CD14-positive monocyte (primary cell): ENCODE results near the gene BID. TPM values are rescaled to one million over a fixed set of nuclear protein-coding genes. Genes with fewer than 3 reads are reported as not detected.

Source experiments
- DNase-seq, 3 donors: peaks; one replicate each; pipeline ENCODE4 v3.0.0-alpha.2; 2011 to 2022
- H2AFZ ChIP-seq: 2 replicates; pipeline ENCODE4 v1.6.0; 2012; ENCODE audit warnings: mild to moderate bottlenecking, low read depth, low read length, inconsistent platforms; ENCODE audit not compliant: insufficient read depth, poor library complexity, severe bottlenecking
- H3K27ac ChIP-seq, 2 donors: 1 replicate in 1 of 2; 2 replicates in 1 of 2; pipeline ENCODE4 v1.5.1; 2012 to 2013; ENCODE audit warnings: low read length in 2 of 2, control low read depth in 1 of 2, inconsistent platforms in 1 of 2, low read depth in 1 of 2, mild to moderate bottlenecking in 1 of 2
- H3K27me3 ChIP-seq, 2 donors: one replicate each; pipeline versions ENCODE4 v1.6.0 to v1.6.1; 2011 to 2013; ENCODE audit warnings: low read length in 2 of 2; ENCODE audit not compliant: control insufficient read depth in 2 of 2, insufficient read depth in 2 of 2
- H3K36me3 ChIP-seq, 2 donors: replicated peaks in 1 of 2; 1 replicate in 1 of 2; 2 replicates in 1 of 2; pipeline versions ENCODE4 v1.5.1 to v1.6.1; 2012 to 2013; ENCODE audit warnings: low read length in 2 of 2, control low read depth in 1 of 2, inconsistent platforms in 1 of 2, mild to moderate bottlenecking in 1 of 2; ENCODE audit not compliant: insufficient read depth in 2 of 2, control insufficient read depth in 1 of 2
- H3K4me1 ChIP-seq, 2 donors: 1 replicate in 1 of 2; 2 replicates in 1 of 2; pipeline versions ENCODE4 v1.5.1 to v1.6.1; 2012 to 2013; ENCODE audit warnings: low read length in 2 of 2, control low read depth in 1 of 2, inconsistent platforms in 1 of 2, mild to moderate bottlenecking in 1 of 2, moderate library complexity in 1 of 2; ENCODE audit not compliant: insufficient read depth in 2 of 2, control insufficient read depth in 1 of 2
- H3K4me2 ChIP-seq: replicated peaks from 2 replicates; pipeline ENCODE3; 2012; ENCODE audit warnings: low read length, moderate library complexity, mild to moderate bottlenecking; ENCODE audit not compliant: poor library complexity, severe bottlenecking; ENCODE audit errors: extremely low read depth
- H3K4me3 ChIP-seq, 3 experiments: fragments of 200-600 bp in 1 of 3; sonication (generic) in 1 of 3; replicated peaks in 1 of 3; 1 replicate in 2 of 3; 2 replicates in 1 of 3; pipeline ENCODE4 v1.5.1; 2011 to 2013; ENCODE audit warnings: low read length in 3 of 3, mild to moderate bottlenecking in 3 of 3, control low read depth in 2 of 3, low read depth in 2 of 3, inconsistent platforms in 1 of 3, moderate library complexity in 1 of 3
- H3K79me2 ChIP-seq: 2 replicates; pipeline ENCODE4 v1.6.0; 2012; ENCODE audit warnings: mild to moderate bottlenecking, control low read depth, inconsistent platforms, low read length, moderate library complexity; ENCODE audit not compliant: insufficient read depth
- H3K9ac ChIP-seq: 2 replicates; pipeline ENCODE4 v1.6.0; 2017; ENCODE audit warnings: low read length, mild to moderate bottlenecking; ENCODE audit not compliant: insufficient read depth, poor library complexity, severe bottlenecking
- H3K9me3 ChIP-seq, 2 donors: replicated peaks in 1 of 2; 1 replicate in 1 of 2; 2 replicates in 1 of 2; pipeline versions ENCODE4 v1.5.1 to v1.6.1; 2012 to 2013; ENCODE audit warnings: low read length in 2 of 2, control low read depth in 1 of 2; ENCODE audit not compliant: control insufficient read depth in 1 of 2, insufficient read depth in 1 of 2
- H4K20me1 ChIP-seq: 2 replicates; pipeline ENCODE4 v1.6.0; 2012; ENCODE audit warnings: mild to moderate bottlenecking, low read length, control low read depth, moderate library complexity; ENCODE audit not compliant: insufficient read depth
- H3K27ac Mint-ChIP-seq, 7 donors: one replicate each; pipeline ENCODE4 v1.8.0; 2020; ENCODE audit warnings: mild to moderate bottlenecking in 7 of 7, mixed read lengths in 7 of 7, moderate library complexity in 6 of 7, inconsistent platforms in 2 of 7
- H3K27me3 Mint-ChIP-seq, 3 donors: one replicate each; pipeline ENCODE4 v1.8.0; 2021 to 2022; ENCODE audit warnings: low read depth in 3 of 3, mild to moderate bottlenecking in 3 of 3, mixed read lengths in 3 of 3, moderate library complexity in 3 of 3, inconsistent platforms in 1 of 3
- H3K36me3 Mint-ChIP-seq, 2 donors: one replicate each; pipeline ENCODE4 v1.8.0; 2020; ENCODE audit warnings: mixed read lengths in 2 of 2, inconsistent platforms in 1 of 2, mild to moderate bottlenecking in 1 of 2
- H3K4me1 Mint-ChIP-seq: one replicate; pipeline ENCODE4 v1.8.0; 2020; ENCODE audit warnings: mild to moderate bottlenecking, mixed read lengths
- H3K4me3 Mint-ChIP-seq, 2 donors: one replicate each; pipeline ENCODE4 v1.8.0; 2020; ENCODE audit warnings: mild to moderate bottlenecking in 2 of 2, mixed read lengths in 2 of 2, moderate library complexity in 1 of 2
- H3K9me3 Mint-ChIP-seq, 7 donors: one replicate each; pipeline ENCODE4 v1.8.0; 2020 to 2022; ENCODE audit warnings: mixed read lengths in 7 of 7, mild to moderate bottlenecking in 6 of 7, moderate library complexity in 6 of 7, inconsistent platforms in 2 of 7
- CTCF ChIP-seq: fragments of 200-600 bp; IDR thresholded peaks from one replicate; pipeline ENCODE4 v1.8.0; 2022; ENCODE audit warnings: antibody characterized with exemption, mild to moderate bottlenecking
- WGBS: methylation state at CpG from one replicate; pipeline ENCODE4 v1.1.5; 2013; ENCODE audit warnings: missing lambda C conversion rate; ENCODE audit not compliant: insufficient coverage; 5-methylcytosine and 5-hydroxymethylcytosine counted together
- intact Hi-C, 2 donors: fragments of 100-400 bp; cut with micrococcal nuclease; formaldehyde crosslinking; loops; one replicate each; pipeline versions ENCODE4 v1.15.0 to v1.15.1; 2023
- polyA plus RNA-seq, 3 donors: library from polyadenylated mRNA; depleted of rRNA in 1 of 3; unstranded in 2 of 3; stranded (reverse) in 1 of 3; fragments of 300-500 nt in 2 of 3; fragments of >200 nt in 1 of 3; fragmentation: Illumina TruSeq in 2 of 3; gene quantifications; 1 replicate in 2 of 3; 2 replicates in 1 of 3; pipeline ENCODE4 v1.2.3, GENCODE V29; 2012 to 2021

The BID gene
- polyA plus RNA-seq, 3 donors, result 199 to 423 (median 391) TPM

- no peak overlapping the region for H3K4me3 Mint-ChIP-seq
- Histone ChIP-seq H3K4me3 (no peak overlapping the region), H2AFZ (no peak overlapping the region), H3K79me2 (peaks cover 36% of the 10 kb centered on the region), H3K4me2 (no peak overlapping the region), H3K27ac (peak overlapping the region in 1 of 2 donors; percentile 39), H3K27me3 (no peaks in the 10 kb centered on the region), H4K20me1 (no peaks in the 10 kb centered on the region), H3K9ac (no peak overlapping the region), H3K4me1 (peaks cover 39 to 49% of the 10 kb centered on the region in 2 donors), H3K9me3 (no peaks in the 10 kb centered on the region), H3K36me3 (peaks cover 19 to 28% of the 10 kb centered on the region in 2 donors)
- peak overlapping the region in 4 of 7 donors; percentile 8 to 98 (median 46) for H3K27ac Mint-ChIP-seq
- no peaks in the 10 kb centered on the region for H3K27me3 Mint-ChIP-seq
- no peak for DNase-seq
- H3K36me3 Mint-ChIP-seq, result peaks cover 14 to 25% of the 10 kb centered on the region in 2 donors
- H3K9me3 Mint-ChIP-seq, result no peaks in the 10 kb centered on the region
- intact Hi-C loops, result no loop called here
- no CpG with 5 or more reads among the region's 2 CpGs for WGBS
- TF ChIP-seq CTCF, result no peak
- peaks cover 50% of the 10 kb centered on the region for H3K4me1 Mint-ChIP-seq
Observed at GRCh38 chr22:17703811-17704210, 70.5 kb downstream of the BID start.

- H3K4me1 ChIP-seq, result peaks cover 42 to 56% of the 10 kb centered on the region in 2 donors
- no peak for DNase-seq
- H3K4me3 ChIP-seq, result no peak overlapping the region
- Mint-ChIP-seq H3K36me3 (peaks cover 22 to 37% of the 10 kb centered on the region in 2 donors), H3K4me3 (no peak overlapping the region), H3K9me3 (peaks cover 0 to 4% (median 0%) of the 10 kb centered on the region in 7 donors), H3K4me1 (peaks cover 48% of the 10 kb centered on the region), H3K27me3 (no peaks in the 10 kb centered on the region), H3K27ac (peak overlapping the region in 3 of 7 donors; percentile 25 to 62 (median 46))
- H4K20me1 ChIP-seq, result no peaks in the 10 kb centered on the region
- H3K36me3 ChIP-seq, result peaks cover 19 to 30% of the 10 kb centered on the region in 2 donors
- H2AFZ ChIP-seq, result no peak overlapping the region
- H3K9me3 ChIP-seq, result no peaks in the 10 kb centered on the region
- H3K27me3 ChIP-seq, result no peaks in the 10 kb centered on the region
- peaks cover 42% of the 10 kb centered on the region for H3K79me2 ChIP-seq
- no peak for TF ChIP-seq CTCF
- intact Hi-C loops, result no loop called here
- H3K4me2 ChIP-seq, result no peak overlapping the region
- H3K27ac ChIP-seq, result no peak overlapping the region
- WGBS, result no CpG with 5 or more reads among the region's 3 CpGs
- no peak overlapping the region for H3K9ac ChIP-seq
Observed at GRCh38 chr22:17700778-17701177, 73.5 kb downstream of the BID start.
